HepG2 (cell line): ENCODE results near the gene TSPAN9. TPM values are rescaled to one million over a fixed set of nuclear protein-coding genes. Genes with fewer than 3 reads are reported as not detected.

Source experiments
- ATAC-seq: fragments of 200-7000 bp; cut with Tn5 transposase; 3 replicates; pipeline ENCODE4 v1.9.1; 2020; ENCODE audit warnings: mild to moderate bottlenecking, moderate library complexity
- BruUV-seq: library from RNA; stranded (reverse); fragments of 400-500 nt; replicated peaks from 2 replicates; lab custom pipeline; 2021; lab: Mats Ljungman, UMichigan
- CTCF ChIA-PET: fragments of 300-600 bp; formaldehyde crosslinking; extraction: SDS; loops from one replicate; lab custom pipeline; 2021; ENCODE audit warnings: low total read pairs, inconsistent platforms, low intra/inter-chr PET ratio; lab: Yijun Ruan, JAX
- POLR2A ChIA-PET: fragments of 350-600 bp; sonication (Branson Sonifier 250); formaldehyde crosslinking; loops from one replicate; lab custom pipeline; 2020; ENCODE audit warnings: antibody characterized with exemption, inconsistent platforms; lab: Yijun Ruan, JAX
- DNase-seq: peaks from one replicate; pipeline ENCODE4 v3.0.0-alpha.2; 2015; ENCODE audit warnings: low spot score
- FAIRE-seq: peaks from 3 replicates; lab custom pipeline; 2011; peaks lifted over from hg19 to GRCh38; lab: Jason Lieb, UNC
- H2AFZ ChIP-seq: one replicate; pipeline ENCODE4 v1.6.1; 2011; ENCODE audit warnings: low read length, inconsistent platforms
- H3K27ac ChIP-seq: fragments of 300-600 bp; 3 replicates; pipeline ENCODE4 v1.8.0; 2011; ENCODE audit warnings: mixed run types, mild to moderate bottlenecking, mixed read lengths, low read length, inconsistent platforms; ENCODE audit not compliant: insufficient read depth; ENCODE audit errors: extremely low read length
- H3K27me3 ChIP-seq, 2 experiments: fragments of 200-600 bp in 1 of 2; 2 replicates in 1 of 2; 3 replicates in 1 of 2; pipeline versions ENCODE4 v1.6.0 to v1.8.0; 2011; ENCODE audit warnings: low read length in 2 of 2, mild to moderate bottlenecking in 2 of 2, moderate library complexity in 2 of 2, inconsistent platforms in 1 of 2; ENCODE audit not compliant: insufficient read depth in 2 of 2, control insufficient read depth in 1 of 2
- H3K36me3 ChIP-seq, 2 experiments: fragments of 200-600 bp in 1 of 2; replicated peaks in 1 of 2; 2 replicates in 1 of 2; 3 replicates in 1 of 2; pipeline versions ENCODE4 v1.5.1 to v1.8.0; 2011; ENCODE audit warnings: low read length in 2 of 2, inconsistent platforms in 1 of 2; ENCODE audit not compliant: insufficient read depth in 2 of 2, control insufficient read depth in 1 of 2
- H3K4me1 ChIP-seq: 2 replicates; pipeline ENCODE4 v1.5.1; 2012; ENCODE audit warnings: low read length, inconsistent platforms; ENCODE audit not compliant: insufficient read depth
- H3K4me2 ChIP-seq: 2 replicates; pipeline ENCODE4 v1.6.0; 2011; ENCODE audit warnings: low read depth, low read length, inconsistent platforms
- H3K4me3 ChIP-seq, 3 experiments: fragments of 200-600 bp in 1 of 3; sonication (generic), shearing (Covaris generic) in 1 of 3; replicated peaks in 1 of 3; 2 replicates each; pipeline ENCODE4 v1.5.1; 2011 to 2016; ENCODE audit warnings: low read length in 3 of 3, inconsistent platforms in 2 of 3, low read depth in 2 of 3, mild to moderate bottlenecking in 2 of 3, control low read depth in 1 of 3, mixed read lengths in 1 of 3; ENCODE audit not compliant: insufficient read depth in 1 of 3
- H3K79me2 ChIP-seq: one replicate; pipeline ENCODE4 v1.6.1; 2011; ENCODE audit warnings: low read length, inconsistent platforms; ENCODE audit not compliant: insufficient read depth
- H3K9ac ChIP-seq: 2 replicates; pipeline ENCODE4 v1.6.0; 2011; ENCODE audit warnings: mild to moderate bottlenecking, low read depth, low read length, inconsistent platforms; ENCODE audit not compliant: insufficient read depth
- H3K9me3 ChIP-seq: 2 replicates; pipeline ENCODE4 v1.5.1; 2012; ENCODE audit warnings: mild to moderate bottlenecking, low read length
- H4K20me1 ChIP-seq: 2 replicates; pipeline ENCODE4 v1.6.0; 2011; ENCODE audit warnings: inconsistent platforms, mild to moderate bottlenecking, low read length, moderate library complexity; ENCODE audit not compliant: insufficient read depth
- ADNP ChIP-seq: sonication (generic); formaldehyde crosslinking; IDR thresholded peaks from 2 replicates; pipeline ENCODE4 v1.4.0; 2020; ENCODE audit warnings: missing genetic modification reagents
- CHD2 ChIP-seq: IDR thresholded peaks from 2 replicates; pipeline ENCODE4 v1.6.1; 2011; ENCODE audit warnings: low read depth, low read length, improper control_type of control experiment
- CREB1 ChIP-seq, 2 experiments: fragments of 450-650 bp in 1 of 2; IDR thresholded peaks; 2 replicates each; pipeline ENCODE4 v1.6.1; 2016 to 2017; ENCODE audit warnings: control low read depth in 1 of 2, mild to moderate bottlenecking in 1 of 2, missing compliant biosample characterization in 1 of 2, missing genetic modification characterization in 1 of 2
- KLF13 ChIP-seq: sonication (generic); formaldehyde crosslinking; IDR thresholded peaks from 2 replicates; pipeline ENCODE4 v1.4.0; 2020; ENCODE audit warnings: mild to moderate bottlenecking, missing genetic modification reagents
- NCOA1 ChIP-seq: sonication (generic); formaldehyde crosslinking; IDR thresholded peaks from 2 replicates; pipeline ENCODE4 v1.9.0; 2021; ENCODE audit warnings: missing genetic modification reagents
- NFKBIZ ChIP-seq: IDR thresholded peaks from 2 replicates; pipeline ENCODE4 v1.6.1; 2018; ENCODE audit warnings: missing genetic modification reagents, missing compliant biosample characterization
- SSRP1 ChIP-seq: IDR thresholded peaks from 2 replicates; pipeline ENCODE4 v1.6.1; 2016; ENCODE audit warnings: control low read depth
- ZC3H4 ChIP-seq: sonication (generic); formaldehyde crosslinking; IDR thresholded peaks from 2 replicates; pipeline ENCODE4 v1.4.0; 2020; ENCODE audit warnings: missing genetic modification reagents, borderline replicate concordance
- ZNF501 ChIP-seq: sonication (generic); formaldehyde crosslinking; IDR thresholded peaks from 2 replicates; pipeline ENCODE4 v1.5.1; 2020; ENCODE audit warnings: mild to moderate bottlenecking, moderate library complexity, missing genetic modification reagents
- ZNF577 ChIP-seq: sonication (generic); formaldehyde crosslinking; IDR thresholded peaks from 2 replicates; pipeline ENCODE4 v1.4.0; 2020; ENCODE audit warnings: mild to moderate bottlenecking, low read depth, missing genetic modification reagents, borderline replicate concordance
- WGBS: methylation state at CpG from one replicate; pipeline ENCODE4 v1.1.6; 2017; ENCODE audit warnings: low lambda C conversion rate; 5-methylcytosine and 5-hydroxymethylcytosine counted together
- in situ Hi-C: cut with HindIII; loops from 2 replicates; pipeline ENCODE4 v1.10.0; 2017; ENCODE audit warnings: low pct_unique_long_range_greater_than_20kb; ENCODE audit not compliant: extremely low pct_ligation_motif_present
- intact Hi-C: fragments of 100-400 bp; cut with micrococcal nuclease; formaldehyde crosslinking; loops from one replicate; pipeline ENCODE4 v1.10.0; 2022; ENCODE audit not compliant: unreplicated experiment
- polyA plus RNA-seq, 8 experiments: library from polyadenylated mRNA; depleted of rRNA in 3 of 8; stranded (reverse) in 7 of 8; unstranded in 1 of 8; fragments of >200 nt; fragmentation: Illumina TruSeq in 4 of 8; extraction: Trizol in 4 of 8; gene quantifications; 2 replicates each; pipeline versions ENCODE4 v1.2.1 to v1.2.3, GENCODE V29; 2011 to 2016; ENCODE audit warnings: low read depth in 4 of 8, missing spikeins in 1 of 8, mixed read lengths in 1 of 8; ENCODE audit not compliant: insufficient read depth in 1 of 8
- total RNA-seq, 5 experiments: library from RNA; depleted of rRNA; stranded (reverse); fragments of >200 nt; fragmentation: Illumina TruSeq; extraction: Trizol; gene quantifications; 2 replicates each; pipeline ENCODE4 v1.2.3, GENCODE V29; 2016; ENCODE audit warnings: low read depth in 1 of 5
- TF ChIP-seq, protein P1 (sequence below), 2 experiments: IDR thresholded peaks; 2 replicates each; pipeline ENCODE4 v1.6.1; 2011 to 2012; ENCODE audit warnings: low read length in 2 of 2, borderline replicate concordance in 1 of 2, low read depth in 1 of 2, mild to moderate bottlenecking in 1 of 2, moderate library complexity in 1 of 2
- TF ChIP-seq, protein P2 (sequence below): sonication (generic); formaldehyde crosslinking; IDR thresholded peaks from 2 replicates; pipeline ENCODE4 v1.5.0; 2020; ENCODE audit warnings: missing genetic modification reagents
- TF ChIP-seq, protein P3 (sequence below): sonication (generic); formaldehyde crosslinking; IDR thresholded peaks from 2 replicates; pipeline ENCODE4 v1.4.0; 2020; ENCODE audit warnings: mild to moderate bottlenecking, missing genetic modification reagents
- TF ChIP-seq, protein P4 (sequence below): sonication (generic); formaldehyde crosslinking; IDR thresholded peaks from 2 replicates; pipeline ENCODE4 v1.4.0; 2020; ENCODE audit warnings: missing genetic modification reagents
- TF ChIP-seq, protein P5 (sequence below): IDR thresholded peaks from 2 replicates; pipeline ENCODE4 v1.6.1; 2016; ENCODE audit warnings: mild to moderate bottlenecking

Gene TSPAN9
- total and polyA plus RNA-seq, 2 of the 13 experiments (the other 11 are each of a cell fraction or from before 2014, with no cell fraction given), result 18.1 to 42.3 TPM

DNA sequence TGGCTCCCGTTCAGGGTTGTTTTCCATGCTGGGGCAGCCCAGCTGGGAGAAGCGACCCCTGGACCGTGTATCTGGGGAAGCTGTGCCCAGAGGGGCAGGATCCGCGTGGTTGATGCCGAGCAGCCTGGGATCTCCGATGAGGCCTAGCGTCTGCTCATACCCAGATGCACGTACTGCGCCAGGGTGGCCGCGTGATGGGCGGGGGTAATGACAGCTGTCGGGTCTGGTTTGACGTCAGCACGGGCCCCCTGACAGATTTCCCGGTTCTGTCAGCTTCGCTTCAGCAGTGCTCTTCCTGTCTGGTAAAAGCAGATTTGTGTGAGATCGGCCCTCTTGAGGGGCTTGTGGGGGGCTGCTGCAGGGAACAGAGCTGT, 147.3 kb downstream of the TSPAN9 start (continued):
- TF ChIP-seq, protein P1, sequence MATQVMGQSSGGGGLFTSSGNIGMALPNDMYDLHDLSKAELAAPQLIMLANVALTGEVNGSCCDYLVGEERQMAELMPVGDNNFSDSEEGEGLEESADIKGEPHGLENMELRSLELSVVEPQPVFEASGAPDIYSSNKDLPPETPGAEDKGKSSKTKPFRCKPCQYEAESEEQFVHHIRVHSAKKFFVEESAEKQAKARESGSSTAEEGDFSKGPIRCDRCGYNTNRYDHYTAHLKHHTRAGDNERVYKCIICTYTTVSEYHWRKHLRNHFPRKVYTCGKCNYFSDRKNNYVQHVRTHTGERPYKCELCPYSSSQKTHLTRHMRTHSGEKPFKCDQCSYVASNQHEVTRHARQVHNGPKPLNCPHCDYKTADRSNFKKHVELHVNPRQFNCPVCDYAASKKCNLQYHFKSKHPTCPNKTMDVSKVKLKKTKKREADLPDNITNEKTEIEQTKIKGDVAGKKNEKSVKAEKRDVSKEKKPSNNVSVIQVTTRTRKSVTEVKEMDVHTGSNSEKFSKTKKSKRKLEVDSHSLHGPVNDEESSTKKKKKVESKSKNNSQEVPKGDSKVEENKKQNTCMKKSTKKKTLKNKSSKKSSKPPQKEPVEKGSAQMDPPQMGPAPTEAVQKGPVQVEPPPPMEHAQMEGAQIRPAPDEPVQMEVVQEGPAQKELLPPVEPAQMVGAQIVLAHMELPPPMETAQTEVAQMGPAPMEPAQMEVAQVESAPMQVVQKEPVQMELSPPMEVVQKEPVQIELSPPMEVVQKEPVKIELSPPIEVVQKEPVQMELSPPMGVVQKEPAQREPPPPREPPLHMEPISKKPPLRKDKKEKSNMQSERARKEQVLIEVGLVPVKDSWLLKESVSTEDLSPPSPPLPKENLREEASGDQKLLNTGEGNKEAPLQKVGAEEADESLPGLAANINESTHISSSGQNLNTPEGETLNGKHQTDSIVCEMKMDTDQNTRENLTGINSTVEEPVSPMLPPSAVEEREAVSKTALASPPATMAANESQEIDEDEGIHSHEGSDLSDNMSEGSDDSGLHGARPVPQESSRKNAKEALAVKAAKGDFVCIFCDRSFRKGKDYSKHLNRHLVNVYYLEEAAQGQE (IDR thresholded peaks at IDR 0.05; ENCODE audit: borderline replicate concordance in 1 of 2, low read depth in 1 of 2, low read length in 2 of 2), result no peak
- TF ChIP-seq, protein P2, sequence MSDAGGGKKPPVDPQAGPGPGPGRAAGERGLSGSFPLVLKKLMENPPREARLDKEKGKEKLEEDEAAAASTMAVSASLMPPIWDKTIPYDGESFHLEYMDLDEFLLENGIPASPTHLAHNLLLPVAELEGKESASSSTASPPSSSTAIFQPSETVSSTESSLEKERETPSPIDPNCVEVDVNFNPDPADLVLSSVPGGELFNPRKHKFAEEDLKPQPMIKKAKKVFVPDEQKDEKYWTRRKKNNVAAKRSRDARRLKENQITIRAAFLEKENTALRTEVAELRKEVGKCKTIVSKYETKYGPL (CRISPR knock-in tag), result no peak
- TF ChIP-seq CREB1 (IDR thresholded peaks at IDR 0.05) (no peak), CREB1 (CRISPR knock-in tag; IDR thresholded peaks at IDR 0.05) (no peak), ADNP (no peak), SSRP1 (no peak)

GRCh38 chr12:3225154-3225795, 148.1 kb downstream of the TSPAN9 start:
- ChIA-PET CTCF (no interaction called here), POLR2A (no interaction called here)
- intact Hi-C loops (no loop called here), in situ Hi-C loops (no loop called here)
- Histone ChIP-seq H3K4me1 (no peaks in the 10 kb centered on the region), H3K4me3 (no peak overlapping the region), H3K9ac (no peak overlapping the region), H4K20me1 (no peaks in the 10 kb centered on the region; the same call in 1 of the 2 replicates), H2AFZ (no peak overlapping the region), H3K9me3 (no peaks in the 10 kb centered on the region), H3K27ac (no peak overlapping the region), H3K79me2 (no peaks in the 10 kb centered on the region), H3K36me3 (peaks cover 1 to 2% of the 10 kb centered on the region in 2 experiments; a peak in 1 of 5 replicates), H3K4me2 (no peak overlapping the region), H3K27me3 (no peaks in the 10 kb centered on the region)
- ATAC-seq (no peak), FAIRE-seq (no peak), DNase-seq (no peak)
- no TSS peak for BruUV-seq
- WGBS, result 92% methylated on average over 7 of the region's 20 CpGs
- no peak for TF ChIP-seq ZNF577 (CRISPR knock-in tag)
- TF ChIP-seq, protein P3, sequence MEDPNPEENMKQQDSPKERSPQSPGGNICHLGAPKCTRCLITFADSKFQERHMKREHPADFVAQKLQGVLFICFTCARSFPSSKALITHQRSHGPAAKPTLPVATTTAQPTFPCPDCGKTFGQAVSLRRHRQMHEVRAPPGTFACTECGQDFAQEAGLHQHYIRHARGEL (CRISPR knock-in tag), result no peak
- TF ChIP-seq, protein P4, sequence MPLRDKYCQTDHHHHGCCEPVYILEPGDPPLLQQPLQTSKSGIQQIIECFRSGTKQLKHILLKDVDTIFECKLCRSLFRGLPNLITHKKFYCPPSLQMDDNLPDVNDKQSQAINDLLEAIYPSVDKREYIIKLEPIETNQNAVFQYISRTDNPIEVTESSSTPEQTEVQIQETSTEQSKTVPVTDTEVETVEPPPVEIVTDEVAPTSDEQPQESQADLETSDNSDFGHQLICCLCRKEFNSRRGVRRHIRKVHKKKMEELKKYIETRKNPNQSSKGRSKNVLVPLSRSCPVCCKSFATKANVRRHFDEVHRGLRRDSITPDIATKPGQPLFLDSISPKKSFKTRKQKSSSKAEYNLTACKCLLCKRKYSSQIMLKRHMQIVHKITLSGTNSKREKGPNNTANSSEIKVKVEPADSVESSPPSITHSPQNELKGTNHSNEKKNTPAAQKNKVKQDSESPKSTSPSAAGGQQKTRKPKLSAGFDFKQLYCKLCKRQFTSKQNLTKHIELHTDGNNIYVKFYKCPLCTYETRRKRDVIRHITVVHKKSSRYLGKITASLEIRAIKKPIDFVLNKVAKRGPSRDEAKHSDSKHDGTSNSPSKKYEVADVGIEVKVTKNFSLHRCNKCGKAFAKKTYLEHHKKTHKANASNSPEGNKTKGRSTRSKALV (CRISPR knock-in tag), result no peak
- TF ChIP-seq ZNF501 (CRISPR knock-in tag), result no peak
- no peak for TF ChIP-seq NCOA1 (CRISPR knock-in tag)
- TF ChIP-seq ZC3H4, result no peak
- TF ChIP-seq KLF13, result no peak
- no peak for TF ChIP-seq NFKBIZ (CRISPR knock-in tag)
- no peak for TF ChIP-seq CHD2
- TF ChIP-seq, protein P5, sequence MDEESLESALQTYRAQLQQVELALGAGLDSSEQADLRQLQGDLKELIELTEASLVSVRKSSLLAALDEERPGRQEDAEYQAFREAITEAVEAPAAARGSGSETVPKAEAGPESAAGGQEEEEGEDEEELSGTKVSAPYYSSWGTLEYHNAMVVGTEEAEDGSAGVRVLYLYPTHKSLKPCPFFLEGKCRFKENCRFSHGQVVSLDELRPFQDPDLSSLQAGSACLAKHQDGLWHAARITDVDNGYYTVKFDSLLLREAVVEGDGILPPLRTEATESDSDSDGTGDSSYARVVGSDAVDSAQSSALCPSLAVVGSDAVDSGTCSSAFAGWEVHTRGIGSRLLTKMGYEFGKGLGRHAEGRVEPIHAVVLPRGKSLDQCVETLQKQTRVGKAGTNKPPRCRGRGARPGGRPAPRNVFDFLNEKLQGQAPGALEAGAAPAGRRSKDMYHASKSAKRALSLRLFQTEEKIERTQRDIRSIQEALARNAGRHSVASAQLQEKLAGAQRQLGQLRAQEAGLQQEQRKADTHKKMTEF (CRISPR knock-in tag), result no peak
